PFSK-1 (cell line): ENCODE results near the gene BMP10.

Experiments used
- POLR2AphosphoS5 ChIP-seq: IDR thresholded peaks from 2 replicates; pipeline ENCODE4 v1.6.1; 2012; ENCODE audit warnings: low read depth, mild to moderate bottlenecking, control low read depth, low read length, moderate library complexity
- SIN3A ChIP-seq: IDR thresholded peaks from 2 replicates; pipeline ENCODE4 v1.6.1; 2012; ENCODE audit warnings: mild to moderate bottlenecking, low read length, moderate library complexity, borderline replicate concordance; ENCODE audit not compliant: insufficient read depth
- TAF1 ChIP-seq: IDR thresholded peaks from 2 replicates; pipeline ENCODE4 v1.6.1; 2012; ENCODE audit warnings: low read length, control low read depth, borderline replicate concordance; ENCODE audit not compliant: insufficient read depth

DNA sequence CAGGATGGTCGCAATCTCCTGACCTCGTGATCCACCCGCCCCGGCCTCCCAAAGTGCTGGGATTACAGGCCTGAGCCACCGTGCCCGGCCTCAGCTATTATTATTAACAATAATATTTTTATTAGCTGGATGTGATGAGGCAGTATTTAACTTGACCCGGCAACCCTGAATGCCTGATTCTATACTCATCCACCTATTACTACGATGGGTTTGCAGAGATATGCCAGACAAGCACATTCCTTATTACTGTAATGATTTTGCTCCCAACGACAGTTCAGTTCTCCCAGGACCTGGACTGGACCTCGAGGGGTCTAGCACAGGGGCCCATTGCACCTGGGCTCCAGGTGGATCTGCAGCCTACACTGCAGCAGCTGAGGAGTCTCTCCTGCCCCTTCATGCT is 32.6 kb downstream of the BMP10 start:
- TF ChIP-seq POLR2AphosphoS5 = no peak
- no peak for TF ChIP-seq SIN3A
- TF ChIP-seq TAF1 = no peak
